ENCODE measurements around the gene VWA3B.

Gene VWA3B

DNA sequence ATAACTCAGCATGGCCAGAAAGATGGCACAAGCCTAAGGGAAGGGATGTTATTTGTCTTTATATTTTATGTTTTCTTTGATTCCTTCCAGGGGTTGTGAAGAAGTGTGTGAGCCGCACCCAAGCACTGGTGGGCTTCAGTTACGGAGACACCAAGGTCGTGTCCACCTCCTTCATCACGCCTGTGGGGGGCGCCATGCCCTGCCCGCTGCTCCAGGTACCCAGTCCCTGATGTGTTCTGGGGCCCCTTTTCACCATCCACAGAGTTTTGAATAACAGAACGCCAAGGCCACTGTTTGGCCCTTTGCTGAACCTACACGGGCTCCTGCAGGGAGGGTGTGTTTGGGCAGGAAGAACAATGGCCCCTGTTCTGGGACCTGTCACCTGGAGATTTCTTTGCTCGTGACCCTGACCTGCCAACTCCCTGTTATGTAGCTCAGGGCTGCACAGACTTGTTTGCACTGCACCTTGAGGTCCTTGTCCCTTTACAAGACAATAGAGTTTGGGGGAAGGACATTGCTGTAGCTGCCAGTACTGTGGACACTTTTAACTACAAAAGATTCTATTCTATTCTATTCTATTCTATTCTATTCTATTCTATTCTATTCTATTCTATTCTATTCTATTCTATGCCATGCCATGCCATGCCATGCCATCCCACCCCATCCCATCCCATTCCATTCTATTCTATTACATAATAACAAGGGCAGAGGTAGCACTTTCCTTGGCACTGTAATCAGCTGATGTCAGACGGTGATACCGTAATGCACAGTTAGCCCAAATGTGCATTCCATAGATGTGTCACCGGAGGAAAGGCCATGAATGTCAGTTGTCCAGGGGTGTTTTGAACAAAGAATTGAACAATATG, 211.1 kb downstream of the VWA3B start:
- TF ChIP-seq ZNF70 (CRISPR knock-in tag; IDR thresholded peaks at IDR 0.05) (no peak), ISL1 (CRISPR knock-in tag; IDR thresholded peaks at IDR 0.05) (no peak), OSR1 (CRISPR knock-in tag; IDR thresholded peaks at IDR 0.05) (no peak), ZNF8 (CRISPR knock-in tag; IDR thresholded peaks at IDR 0.05) (no peak), ZFP3 (CRISPR knock-in tag; IDR thresholded peaks at IDR 0.05) (no peak), RARB (CRISPR knock-in tag; IDR thresholded peaks at IDR 0.05) (no peak), TCF4 (CRISPR knock-in tag; IDR thresholded peaks at IDR 0.05; ENCODE audit: borderline replicate concordance) (no peak), ZFP30 (CRISPR knock-in tag; IDR thresholded peaks at IDR 0.05) (no peak), SNAI2 (CRISPR knock-in tag; IDR thresholded peaks at IDR 0.05) (no peak), ZNF565 (CRISPR knock-in tag; conservative IDR thresholded peaks at IDR 0.05; ENCODE audit: low read depth) (no peak), PPARA (CRISPR knock-in tag; IDR thresholded peaks at IDR 0.05; ENCODE audit: borderline replicate concordance) (no peak), ESRRG (CRISPR knock-in tag; IDR thresholded peaks at IDR 0.05) (no peak), TOX (CRISPR knock-in tag; IDR thresholded peaks at IDR 0.05; ENCODE audit: borderline replicate concordance) (no peak), ZC3H10 (CRISPR knock-in tag; IDR thresholded peaks at IDR 0.05) (no peak)
- TF ChIP-seq, protein P1, sequence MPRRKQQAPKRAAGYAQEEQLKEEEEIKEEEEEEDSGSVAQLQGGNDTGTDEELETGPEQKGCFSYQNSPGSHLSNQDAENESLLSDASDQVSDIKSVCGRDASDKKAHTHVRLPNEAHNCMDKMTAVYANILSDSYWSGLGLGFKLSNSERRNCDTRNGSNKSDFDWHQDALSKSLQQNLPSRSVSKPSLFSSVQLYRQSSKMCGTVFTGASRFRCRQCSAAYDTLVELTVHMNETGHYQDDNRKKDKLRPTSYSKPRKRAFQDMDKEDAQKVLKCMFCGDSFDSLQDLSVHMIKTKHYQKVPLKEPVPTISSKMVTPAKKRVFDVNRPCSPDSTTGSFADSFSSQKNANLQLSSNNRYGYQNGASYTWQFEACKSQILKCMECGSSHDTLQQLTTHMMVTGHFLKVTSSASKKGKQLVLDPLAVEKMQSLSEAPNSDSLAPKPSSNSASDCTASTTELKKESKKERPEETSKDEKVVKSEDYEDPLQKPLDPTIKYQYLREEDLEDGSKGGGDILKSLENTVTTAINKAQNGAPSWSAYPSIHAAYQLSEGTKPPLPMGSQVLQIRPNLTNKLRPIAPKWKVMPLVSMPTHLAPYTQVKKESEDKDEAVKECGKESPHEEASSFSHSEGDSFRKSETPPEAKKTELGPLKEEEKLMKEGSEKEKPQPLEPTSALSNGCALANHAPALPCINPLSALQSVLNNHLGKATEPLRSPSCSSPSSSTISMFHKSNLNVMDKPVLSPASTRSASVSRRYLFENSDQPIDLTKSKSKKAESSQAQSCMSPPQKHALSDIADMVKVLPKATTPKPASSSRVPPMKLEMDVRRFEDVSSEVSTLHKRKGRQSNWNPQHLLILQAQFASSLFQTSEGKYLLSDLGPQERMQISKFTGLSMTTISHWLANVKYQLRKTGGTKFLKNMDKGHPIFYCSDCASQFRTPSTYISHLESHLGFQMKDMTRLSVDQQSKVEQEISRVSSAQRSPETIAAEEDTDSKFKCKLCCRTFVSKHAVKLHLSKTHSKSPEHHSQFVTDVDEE (CRISPR knock-in tag; IDR thresholded peaks at IDR 0.05): no peak
- TF ChIP-seq, protein P2, sequence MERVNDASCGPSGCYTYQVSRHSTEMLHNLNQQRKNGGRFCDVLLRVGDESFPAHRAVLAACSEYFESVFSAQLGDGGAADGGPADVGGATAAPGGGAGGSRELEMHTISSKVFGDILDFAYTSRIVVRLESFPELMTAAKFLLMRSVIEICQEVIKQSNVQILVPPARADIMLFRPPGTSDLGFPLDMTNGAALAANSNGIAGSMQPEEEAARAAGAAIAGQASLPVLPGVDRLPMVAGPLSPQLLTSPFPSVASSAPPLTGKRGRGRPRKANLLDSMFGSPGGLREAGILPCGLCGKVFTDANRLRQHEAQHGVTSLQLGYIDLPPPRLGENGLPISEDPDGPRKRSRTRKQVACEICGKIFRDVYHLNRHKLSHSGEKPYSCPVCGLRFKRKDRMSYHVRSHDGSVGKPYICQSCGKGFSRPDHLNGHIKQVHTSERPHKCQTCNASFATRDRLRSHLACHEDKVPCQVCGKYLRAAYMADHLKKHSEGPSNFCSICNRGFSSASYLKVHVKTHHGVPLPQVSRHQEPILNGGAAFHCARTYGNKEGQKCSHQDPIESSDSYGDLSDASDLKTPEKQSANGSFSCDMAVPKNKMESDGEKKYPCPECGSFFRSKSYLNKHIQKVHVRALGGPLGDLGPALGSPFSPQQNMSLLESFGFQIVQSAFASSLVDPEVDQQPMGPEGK (CRISPR knock-in tag; IDR thresholded peaks at IDR 0.05; ENCODE audit: borderline replicate concordance): no peak
- TF ChIP-seq, protein P3, sequence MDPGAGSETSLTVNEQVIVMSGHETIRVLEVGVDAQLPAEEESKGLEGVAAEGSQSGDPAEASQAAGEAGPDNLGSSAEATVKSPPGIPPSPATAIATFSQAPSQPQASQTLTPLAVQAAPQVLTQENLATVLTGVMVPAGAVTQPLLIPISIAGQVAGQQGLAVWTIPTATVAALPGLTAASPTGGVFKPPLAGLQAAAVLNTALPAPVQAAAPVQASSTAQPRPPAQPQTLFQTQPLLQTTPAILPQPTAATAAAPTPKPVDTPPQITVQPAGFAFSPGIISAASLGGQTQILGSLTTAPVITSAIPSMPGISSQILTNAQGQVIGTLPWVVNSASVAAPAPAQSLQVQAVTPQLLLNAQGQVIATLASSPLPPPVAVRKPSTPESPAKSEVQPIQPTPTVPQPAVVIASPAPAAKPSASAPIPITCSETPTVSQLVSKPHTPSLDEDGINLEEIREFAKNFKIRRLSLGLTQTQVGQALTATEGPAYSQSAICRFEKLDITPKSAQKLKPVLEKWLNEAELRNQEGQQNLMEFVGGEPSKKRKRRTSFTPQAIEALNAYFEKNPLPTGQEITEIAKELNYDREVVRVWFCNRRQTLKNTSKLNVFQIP (CRISPR knock-in tag; IDR thresholded peaks at IDR 0.05; ENCODE audit: borderline replicate concordance, low read depth): no peak
- TF ChIP-seq, protein P4, sequence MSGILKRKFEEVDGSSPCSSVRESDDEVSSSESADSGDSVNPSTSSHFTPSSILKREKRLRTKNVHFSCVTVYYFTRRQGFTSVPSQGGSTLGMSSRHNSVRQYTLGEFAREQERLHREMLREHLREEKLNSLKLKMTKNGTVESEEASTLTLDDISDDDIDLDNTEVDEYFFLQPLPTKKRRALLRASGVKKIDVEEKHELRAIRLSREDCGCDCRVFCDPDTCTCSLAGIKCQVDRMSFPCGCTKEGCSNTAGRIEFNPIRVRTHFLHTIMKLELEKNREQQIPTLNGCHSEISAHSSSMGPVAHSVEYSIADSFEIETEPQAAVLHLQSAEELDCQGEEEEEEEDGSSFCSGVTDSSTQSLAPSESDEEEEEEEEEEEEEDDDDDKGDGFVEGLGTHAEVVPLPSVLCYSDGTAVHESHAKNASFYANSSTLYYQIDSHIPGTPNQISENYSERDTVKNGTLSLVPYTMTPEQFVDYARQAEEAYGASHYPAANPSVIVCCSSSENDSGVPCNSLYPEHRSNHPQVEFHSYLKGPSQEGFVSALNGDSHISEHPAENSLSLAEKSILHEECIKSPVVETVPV (CRISPR knock-in tag; IDR thresholded peaks at IDR 0.05): no peak
- no peak for ATAC-seq

DNA sequence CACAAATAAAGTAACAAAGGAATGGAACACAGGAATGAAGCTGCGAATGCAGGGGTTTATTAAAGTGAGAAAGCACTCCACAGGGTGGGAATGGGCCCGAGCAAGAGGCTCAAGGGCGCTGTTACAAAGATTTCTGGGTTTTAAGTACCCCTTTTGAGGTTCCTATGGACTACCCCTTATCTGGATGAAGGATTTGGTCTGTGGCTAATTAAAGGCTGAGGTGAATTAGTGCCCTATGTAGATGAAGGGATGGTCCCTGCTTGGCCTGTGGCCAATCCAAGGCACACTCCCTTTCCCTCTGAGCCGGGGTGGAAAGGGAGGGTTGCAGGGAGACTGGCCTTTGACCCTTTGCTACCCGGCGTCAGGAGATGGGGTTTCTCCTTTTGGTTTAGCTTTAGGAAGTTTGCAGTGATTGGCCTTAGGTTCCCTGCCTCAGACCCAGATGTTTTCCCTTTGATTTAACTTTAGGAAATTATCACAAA, 211.8 kb downstream of the VWA3B start:
- TF ChIP-seq CSDC2 (CRISPR knock-in tag; IDR thresholded peaks at IDR 0.05) (no peak), SNAI2 (CRISPR knock-in tag; IDR thresholded peaks at IDR 0.05) (no peak), ZNF565 (CRISPR knock-in tag; conservative IDR thresholded peaks at IDR 0.05; ENCODE audit: low read depth) (no peak), ZNF70 (CRISPR knock-in tag; IDR thresholded peaks at IDR 0.05) (no peak), PPARA (CRISPR knock-in tag; IDR thresholded peaks at IDR 0.05; ENCODE audit: borderline replicate concordance) (no peak), OSR1 (CRISPR knock-in tag; IDR thresholded peaks at IDR 0.05) (no peak), ESRRG (CRISPR knock-in tag; IDR thresholded peaks at IDR 0.05) (no peak), RARB (CRISPR knock-in tag; IDR thresholded peaks at IDR 0.05) (no peak), GLIS3 (CRISPR knock-in tag; IDR thresholded peaks at IDR 0.05) (no peak), ZNF8 (CRISPR knock-in tag; IDR thresholded peaks at IDR 0.05) (no peak), BACH2 (CRISPR knock-in tag; IDR thresholded peaks at IDR 0.05; ENCODE audit: borderline replicate concordance) (no peak)
- TF ChIP-seq, protein P4 (CRISPR knock-in tag; IDR thresholded peaks at IDR 0.05): no peak
- no peak for ATAC-seq

All from SK-N-SH treated with all-trans-retinoic acid at 6 μM for 48 hours (cell line).